Measurements from ENCODE around the gene PROS1. TPM values are rescaled to one million over a fixed set of nuclear protein-coding genes. Genes with fewer than 3 reads are reported as not detected.

Gene PROS1
- total RNA-seq, 1 experiment from 2014 or later = 1.3 TPM

- no peaks in the 10 kb centered on the region for H3K4me1 Mint-ChIP-seq
- no peak overlapping the region for H4K5ac ChIP-seq (ENCODE audit: insufficient read length, low read depth, low read length)
- no peak overlapping the region for H2BK15ac ChIP-seq (ENCODE audit: low read depth, low read length)
- no peak overlapping the region for H2BK120ac ChIP-seq (ENCODE audit: low read depth, low read length, poor library complexity, severe bottlenecking)
- H3K79me2 ChIP-seq (ENCODE audit: insufficient read depth, low read length) = no peaks in the 10 kb centered on the region
- H3K27ac Mint-ChIP-seq = no peak overlapping the region
- no peak overlapping the region for H2BK20ac ChIP-seq (ENCODE audit: low read depth, low read length, poor library complexity, severe bottlenecking)
- peaks cover 3% of the 10 kb centered on the region; the same call in 1 of the 2 replicates for H3K27me3 Mint-ChIP-seq (ENCODE audit: low read depth)
- H4K8ac ChIP-seq (replicated peaks; ENCODE audit: insufficient read length, low read depth, low read length) = no peak overlapping the region
- H3K9me3 Mint-ChIP-seq = peaks cover 79 to 87% of the 10 kb centered on the region in 2 experiments
- H3K9ac ChIP-seq (ENCODE audit: extremely low read depth, insufficient read length, low read length) = no peak overlapping the region
- no peak overlapping the region for H3K23ac ChIP-seq (ENCODE audit: insufficient read length, low read depth, low read length)
- H2AFZ ChIP-seq (ENCODE audit: low read length) = no peak overlapping the region
- no peak overlapping the region for H3K14ac ChIP-seq (ENCODE audit: insufficient read depth, low read length)
- H3K9me3 ChIP-seq (ENCODE audit: control insufficient read depth, low read depth, low read length) = peaks cover 39% of the 10 kb centered on the region
- H3K4me1 ChIP-seq (ENCODE audit: insufficient read depth, low read length) = no peaks in the 10 kb centered on the region
- H2BK12ac ChIP-seq (ENCODE audit: insufficient read length, low read depth, low read length) = no peak overlapping the region
- no peaks in the 10 kb centered on the region for H3K27me3 ChIP-seq (ENCODE audit: insufficient read depth, low read length)
- no peak overlapping the region for H3K56ac ChIP-seq (ENCODE audit: insufficient read length, low read depth, low read length)
- no peak overlapping the region for H3T11ph ChIP-seq (ENCODE audit: low read length)
- no peak for DNase-seq
- no peak overlapping the region for H2BK5ac ChIP-seq (ENCODE audit: insufficient read length, low read length)
- no peak overlapping the region for H3K4ac ChIP-seq (ENCODE audit: low read depth, low read length)
- no peak overlapping the region for H2AK5ac ChIP-seq (ENCODE audit: insufficient read length, low read length)
- H3K4me3 Mint-ChIP-seq = no peak overlapping the region
- no peaks in the 10 kb centered on the region for H3K79me1 ChIP-seq (ENCODE audit: insufficient read depth, low read depth, low read length, poor library complexity, severe bottlenecking)
- no peak overlapping the region for H3K18ac ChIP-seq (ENCODE audit: insufficient read length, low read depth, low read length)
- H3K27ac ChIP-seq (ENCODE audit: insufficient read length, low read depth, low read length) = no peak overlapping the region
- H4K20me1 ChIP-seq (ENCODE audit: control insufficient read depth, insufficient read depth, insufficient read length) = no peaks in the 10 kb centered on the region
- H3K36me3 Mint-ChIP-seq (ENCODE audit: insufficient read depth in 1 of 3, low read depth in 3 of 3) = peaks cover 0 to 6% (median 4%) of the 10 kb centered on the region in 3 experiments; a peak in 5 of 7 replicates
- no peaks in the 10 kb centered on the region for H3K23me2 ChIP-seq (ENCODE audit: insufficient read length, low read depth, low read length, poor library complexity, severe bottlenecking)
- no peak overlapping the region for H4K91ac ChIP-seq (ENCODE audit: insufficient read length, low read depth, low read length)
- H3K4me2 ChIP-seq (ENCODE audit: insufficient read depth, insufficient read length, low read length) = no peak overlapping the region
- TF ChIP-seq CTCF (conservative IDR thresholded peaks at IDR 0.05) = no peak
Measured at GRCh38 chr3:93910097-93910496, 63.6 kb downstream of the PROS1 start.

Data from H9 (cell line).